Neural progenitor cell (in vitro differentiated cells): ENCODE data around the gene TNFRSF18. TPM values are rescaled to one million over a fixed set of nuclear protein-coding genes. Genes with fewer than 3 reads are reported as not detected.

Experiments
- DNase-seq: peaks from one replicate; pipeline ENCODE4 v3.0.0-alpha.2; 2016; ENCODE audit warnings: low spot score
- H2AFZ ChIP-seq: fragments of 200-600 bp; sonication (generic); replicated peaks from 2 replicates; pipeline ENCODE4 v1.6.1; 2016; ENCODE audit warnings: antibody characterized with exemption
- H3F3A ChIP-seq: fragments of 200-600 bp; sonication (generic); 2 replicates; pipeline ENCODE4 v1.6.1; 2016; ENCODE audit warnings: antibody characterized with exemption, low read depth
- H3K27ac ChIP-seq: fragments of 200-600 bp; sonication (generic); 2 replicates; pipeline ENCODE4 v1.5.1; 2016; ENCODE audit warnings: mild to moderate bottlenecking
- H3K27me3 ChIP-seq: fragments of 200-600 bp; sonication (generic); 2 replicates; pipeline ENCODE4 v1.6.1; 2016; ENCODE audit warnings: mild to moderate bottlenecking, moderate library complexity
- H3K36me3 ChIP-seq: fragments of 200-600 bp; sonication (generic); 2 replicates; pipeline ENCODE4 v1.5.1; 2016
- H3K4me1 ChIP-seq: fragments of 200-600 bp; sonication (generic); 2 replicates; pipeline ENCODE4 v1.6.1; 2016; ENCODE audit warnings: mixed run types
- H3K4me2 ChIP-seq: fragments of 200-600 bp; sonication (generic); 2 replicates; pipeline ENCODE4 v1.6.1; 2016
- H3K4me3 ChIP-seq: fragments of 200-600 bp; sonication (generic); 2 replicates; pipeline ENCODE4 v1.5.1; 2016
- H3K79me2 ChIP-seq: fragments of 200-600 bp; sonication (generic); 2 replicates; pipeline ENCODE4 v1.6.1; 2016; ENCODE audit warnings: low read depth
- H3K9ac ChIP-seq: fragments of 200-600 bp; sonication (generic); 2 replicates; pipeline ENCODE4 v1.6.1; 2016
- H3K9me3 ChIP-seq: fragments of 200-600 bp; sonication (generic); 2 replicates; pipeline ENCODE4 v1.5.1; 2016; ENCODE audit warnings: low read depth
- H4K20me1 ChIP-seq: fragments of 200-600 bp; sonication (generic); 2 replicates; pipeline ENCODE4 v1.6.1; 2016; ENCODE audit warnings: low read depth
- H3K27ac Mint-ChIP-seq: 3 replicates; pipeline ENCODE4 v1.8.0; 2021; ENCODE audit warnings: mixed read lengths
- H3K27me3 Mint-ChIP-seq: 2 replicates; pipeline ENCODE4 v1.8.0; 2022; ENCODE audit warnings: low read depth, mild to moderate bottlenecking, inconsistent platforms, moderate library complexity, mixed read lengths; ENCODE audit not compliant: insufficient read depth
- H3K36me3 Mint-ChIP-seq: 3 replicates; pipeline ENCODE4 v1.8.0; 2021; ENCODE audit warnings: mixed read lengths
- H3K4me1 Mint-ChIP-seq: 3 replicates; pipeline ENCODE4 v1.8.0; 2021; ENCODE audit warnings: mixed read lengths
- H3K4me3 Mint-ChIP-seq: 3 replicates; pipeline ENCODE4 v1.8.0; 2021; ENCODE audit warnings: mild to moderate bottlenecking, moderate library complexity, mixed read lengths
- H3K9me3 Mint-ChIP-seq: 3 replicates; pipeline ENCODE4 v1.8.0; 2020; ENCODE audit warnings: mixed read lengths
- CTCF ChIP-seq: fragments of 200-600 bp; sonication (generic); IDR thresholded peaks from 2 replicates; pipeline ENCODE4 v1.5.1; 2017; ENCODE audit warnings: antibody characterized with exemption, mild to moderate bottlenecking
- EZH2 ChIP-seq: fragments of 200-600 bp; sonication (generic); IDR thresholded peaks from 2 replicates; pipeline ENCODE4 v1.6.1; 2017; ENCODE audit warnings: antibody characterized with exemption, mild to moderate bottlenecking, moderate library complexity
- EZH2phosphoT487 ChIP-seq: fragments of 200-600 bp; sonication (generic); IDR thresholded peaks from 2 replicates; pipeline ENCODE4 v1.6.1; 2017; ENCODE audit warnings: antibody characterized with exemption
- total RNA-seq: library from RNA; depleted of rRNA; stranded (reverse); fragments of >200 nt; gene quantifications from 2 replicates; pipeline ENCODE4 v1.2.3, GENCODE V29; 2015; ENCODE audit warnings: low replicate concordance

The TNFRSF18 gene
- total RNA-seq, 1 donor from 2014 or later, result not detected

DNA sequence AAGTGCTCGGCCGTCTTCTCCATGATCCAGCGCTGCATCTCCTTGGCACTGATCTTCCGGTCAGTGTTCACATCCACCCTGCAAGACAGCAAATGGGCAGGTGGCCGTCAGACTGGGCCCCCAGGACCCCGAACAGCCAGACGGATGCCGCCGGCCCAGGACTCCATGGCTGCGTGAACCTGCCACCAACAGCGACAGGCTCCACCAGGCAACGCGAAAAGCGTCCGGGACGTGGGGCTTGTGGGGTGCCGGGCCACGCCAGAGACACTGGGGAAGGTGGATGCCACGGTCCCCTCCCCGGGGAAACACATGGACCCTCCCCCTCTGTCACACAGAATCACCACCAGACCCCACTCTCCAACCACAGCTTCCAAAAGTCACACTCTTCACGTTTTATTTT, 17.5 kb upstream of the TNFRSF18 start:
- Mint-ChIP-seq H3K36me3 (peaks cover 20% of the 10 kb centered on the region), H3K4me1 (no peaks in the 10 kb centered on the region), H3K9me3 (no peaks in the 10 kb centered on the region), H3K4me3 (no peak overlapping the region), H3K27me3 (peaks cover 9% of the 10 kb centered on the region), H3K27ac (no peak overlapping the region)
- H4K20me1 ChIP-seq, result no peaks in the 10 kb centered on the region
- no peak overlapping the region for H3K27ac ChIP-seq
- no peak for TF ChIP-seq CTCF
- TF ChIP-seq EZH2, result no peak
- TF ChIP-seq EZH2phosphoT487, result no peak
- no peaks in the 10 kb centered on the region for H3K27me3 ChIP-seq
- H3K9ac ChIP-seq, result no peak overlapping the region
- H3K79me2 ChIP-seq, result peaks cover 4% of the 10 kb centered on the region
- H3K4me3 ChIP-seq, result no peak overlapping the region
- DNase-seq, result no peak
- no peaks in the 10 kb centered on the region for H3K9me3 ChIP-seq
- H3K4me2 ChIP-seq, result no peak overlapping the region
- no peak overlapping the region for H2AFZ ChIP-seq
- no peaks in the 10 kb centered on the region for H3K4me1 ChIP-seq
- no peaks in the 10 kb centered on the region for H3K36me3 ChIP-seq
- H3F3A ChIP-seq, result no peaks in the 10 kb centered on the region

DNA sequence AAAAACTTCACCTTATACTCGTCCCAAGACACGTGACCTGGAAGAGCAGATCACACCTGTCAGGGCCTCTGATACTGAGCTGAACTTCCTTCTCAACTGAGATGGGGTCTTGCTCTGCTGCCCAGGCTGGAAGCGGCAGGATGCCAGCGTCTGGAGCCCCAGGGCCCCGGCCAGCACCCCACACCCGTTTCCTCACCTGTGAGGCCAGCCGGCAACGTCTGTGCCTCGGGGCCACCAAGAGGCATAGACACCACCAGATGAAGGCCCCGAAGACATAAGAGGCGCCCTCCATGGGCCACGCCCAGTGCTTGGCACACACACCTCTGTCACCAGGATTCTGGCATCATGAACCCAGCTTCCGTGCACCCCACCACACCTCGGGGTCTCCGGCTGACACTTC, 16.9 kb upstream of the TNFRSF18 start:
- no peak for DNase-seq
- no peaks in the 10 kb centered on the region for H3K27me3 ChIP-seq
- no peak overlapping the region for H3K4me3 Mint-ChIP-seq
- TF ChIP-seq EZH2phosphoT487 (no peak), CTCF (no peak), EZH2 (no peak)
- H2AFZ ChIP-seq, result no peak overlapping the region
- no peaks in the 10 kb centered on the region for H3K4me1 Mint-ChIP-seq
- H3K27me3 Mint-ChIP-seq, result peaks cover 9% of the 10 kb centered on the region
- no peak overlapping the region for H3K9ac ChIP-seq
- H3K27ac Mint-ChIP-seq, result peak overlapping the region; percentile 81
- H4K20me1 ChIP-seq, result no peaks in the 10 kb centered on the region
- no peaks in the 10 kb centered on the region for H3K4me1 ChIP-seq
- H3F3A ChIP-seq, result no peaks in the 10 kb centered on the region
- H3K27ac ChIP-seq, result no peak overlapping the region
- H3K9me3 Mint-ChIP-seq, result no peaks in the 10 kb centered on the region
- H3K36me3 Mint-ChIP-seq, result peaks cover 20% of the 10 kb centered on the region
- H3K4me3 ChIP-seq, result no peak overlapping the region
- H3K79me2 ChIP-seq, result peaks cover 4% of the 10 kb centered on the region
- H3K4me2 ChIP-seq, result no peak overlapping the region
- H3K9me3 ChIP-seq, result no peaks in the 10 kb centered on the region
- H3K36me3 ChIP-seq, result no peaks in the 10 kb centered on the region

- no peak overlapping the region for H3K4me3 ChIP-seq
- H4K20me1 ChIP-seq, result no peaks in the 10 kb centered on the region
- no peaks in the 10 kb centered on the region for H3K27me3 ChIP-seq
- H3K4me2 ChIP-seq, result no peak overlapping the region
- TF ChIP-seq EZH2 (no peak), EZH2phosphoT487 (no peak), CTCF (no peak)
- no peak overlapping the region for H3K9ac ChIP-seq
- peaks cover 4% of the 10 kb centered on the region for H3K79me2 ChIP-seq
- peaks cover 20% of the 10 kb centered on the region for H3K36me3 Mint-ChIP-seq
- DNase-seq, result no peak
- H3K27ac ChIP-seq, result no peak overlapping the region
- peaks cover 9% of the 10 kb centered on the region for H3K27me3 Mint-ChIP-seq
- peak overlapping the region; percentile 46 for H3K4me3 Mint-ChIP-seq
- H3K27ac Mint-ChIP-seq, result peak overlapping the region; percentile 81
- H3K4me1 ChIP-seq, result no peaks in the 10 kb centered on the region
- no peaks in the 10 kb centered on the region for H3K36me3 ChIP-seq
- H3K9me3 Mint-ChIP-seq, result no peaks in the 10 kb centered on the region
- H3K9me3 ChIP-seq, result no peaks in the 10 kb centered on the region
- H3F3A ChIP-seq, result no peaks in the 10 kb centered on the region
- no peaks in the 10 kb centered on the region for H3K4me1 Mint-ChIP-seq
- no peak overlapping the region for H2AFZ ChIP-seq
These were observed 16.3 kb upstream of the TNFRSF18 start for GRCh38 chr1:1222575-1223225.
